ENCODE results near the gene ASAP2. TPM values are rescaled to one million over a fixed set of nuclear protein-coding genes. Genes with fewer than 3 reads are reported as not detected.

Gene ASAP2
- total RNA-seq, 1 donor from 2014 or later, result 10.1 TPM

DNA sequence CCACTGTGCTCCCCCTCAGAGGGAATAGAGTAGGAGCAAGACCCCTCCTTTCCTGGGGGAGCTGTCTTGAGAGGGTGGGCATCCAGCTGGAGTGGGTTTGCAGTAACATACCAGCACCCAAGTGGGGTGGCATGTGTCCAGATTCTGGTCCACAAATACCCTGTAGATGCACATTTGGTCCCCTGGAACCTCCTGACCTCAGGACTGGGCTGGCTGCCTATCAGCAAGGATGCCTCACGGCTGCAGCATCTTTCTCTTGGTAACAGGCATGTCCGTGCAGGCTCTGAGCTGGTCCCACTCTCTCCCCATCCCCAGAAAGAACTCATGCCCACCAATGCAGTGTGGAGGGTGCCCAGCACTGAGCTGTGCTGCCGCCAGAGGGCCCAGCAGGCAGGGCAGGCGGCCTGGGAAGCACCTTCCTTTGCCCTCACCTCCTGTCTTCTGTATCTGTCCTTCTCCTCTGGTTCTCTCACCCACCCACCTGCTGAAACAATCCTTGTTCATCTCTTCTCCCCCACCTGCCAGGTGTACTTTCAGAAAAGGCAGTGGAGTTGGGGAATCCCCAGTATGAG, 169.3 kb downstream of the ASAP2 start:
- intact Hi-C loops (cut with micrococcal nuclease), result no loop called here
- no peak for ATAC-seq
- DNase-seq, result no peak

DNA sequence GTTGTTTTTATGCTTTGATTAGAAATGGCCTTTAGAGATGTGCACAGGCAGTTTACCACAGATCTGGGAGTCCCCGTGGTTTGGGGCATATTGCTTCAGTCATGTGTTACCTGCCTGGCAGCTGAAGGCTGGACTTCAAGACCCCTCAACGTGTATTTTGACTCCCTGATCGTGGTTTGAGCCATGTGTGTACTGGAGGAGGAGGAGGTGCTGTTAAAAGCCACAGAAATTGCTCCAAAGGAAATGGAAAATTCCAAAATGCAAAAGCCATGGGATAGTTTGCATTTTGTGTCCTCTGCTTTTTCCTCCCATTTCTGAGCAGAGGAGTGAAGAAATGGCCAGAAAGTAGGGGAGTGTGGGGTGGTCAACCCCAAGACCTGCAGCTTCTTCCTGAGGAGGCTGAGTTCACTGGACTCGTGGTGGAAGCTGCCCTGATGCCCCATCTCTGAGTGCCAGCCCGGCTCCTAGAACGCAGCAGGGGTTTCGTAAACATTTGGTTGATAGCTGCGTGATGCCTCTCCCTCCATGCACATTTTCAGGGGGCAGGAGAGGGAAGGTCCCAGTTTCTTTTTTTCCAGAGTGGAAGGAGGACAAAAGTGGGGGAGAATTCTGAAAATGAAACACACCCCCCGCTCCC, 171.0 kb downstream of the ASAP2 start:
- intact Hi-C loops (cut with micrococcal nuclease), result no loop called here
- no peak for DNase-seq

DNA sequence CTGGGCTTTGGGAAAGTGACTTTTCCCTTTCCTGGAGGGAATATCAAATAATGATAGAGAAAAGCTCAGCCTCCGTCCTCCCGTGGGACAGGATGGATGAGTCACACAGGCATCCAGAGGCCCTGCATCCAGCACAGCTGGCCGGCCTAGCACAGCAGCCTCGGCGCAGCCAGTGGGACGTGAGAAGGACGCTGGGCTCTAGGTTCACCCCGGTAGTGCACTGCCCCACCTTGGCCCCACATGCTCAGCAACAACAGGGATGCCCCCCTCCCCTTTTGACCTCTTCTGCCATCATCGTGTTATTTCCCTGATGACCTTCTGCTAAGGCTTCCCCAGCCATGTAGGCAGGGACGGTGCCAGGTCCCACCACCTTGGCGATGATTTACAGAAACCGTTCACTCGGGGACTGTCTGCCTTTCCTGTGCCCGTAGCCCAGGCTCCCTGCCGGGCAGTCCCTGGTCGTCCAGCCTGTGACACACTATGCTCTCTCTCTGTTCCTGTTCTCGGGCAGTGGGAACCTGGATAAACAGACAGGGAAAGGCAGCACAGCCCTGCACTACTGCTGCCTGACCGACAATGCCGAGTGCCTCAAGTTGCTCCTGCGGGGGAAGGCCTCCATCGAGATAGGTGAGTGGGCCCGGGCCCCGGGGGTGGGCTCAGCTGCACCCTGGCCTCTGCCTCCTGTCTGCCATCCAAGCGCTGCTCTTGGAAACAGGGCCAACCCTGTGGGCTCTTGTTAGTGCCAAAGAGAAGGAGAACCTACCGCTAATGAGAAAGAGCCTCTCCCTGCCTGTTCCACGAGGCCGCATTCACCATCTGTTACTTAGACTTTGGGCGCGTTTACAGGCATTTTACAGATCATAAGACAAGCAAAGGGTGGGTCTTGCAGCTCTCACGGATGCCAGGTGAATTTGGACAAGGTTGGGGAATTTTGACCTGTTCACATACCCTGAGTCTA, 172.1 kb downstream of the ASAP2 start:
- peak; percentile 88 for DNase-seq
- ATAC-seq, result peak; percentile 88
- intact Hi-C loops (cut with micrococcal nuclease), result no loop called here

More for the DNA sequence above, 171.0 kb downstream of the ASAP2 start:
- ATAC-seq, result no peak

DNA sequence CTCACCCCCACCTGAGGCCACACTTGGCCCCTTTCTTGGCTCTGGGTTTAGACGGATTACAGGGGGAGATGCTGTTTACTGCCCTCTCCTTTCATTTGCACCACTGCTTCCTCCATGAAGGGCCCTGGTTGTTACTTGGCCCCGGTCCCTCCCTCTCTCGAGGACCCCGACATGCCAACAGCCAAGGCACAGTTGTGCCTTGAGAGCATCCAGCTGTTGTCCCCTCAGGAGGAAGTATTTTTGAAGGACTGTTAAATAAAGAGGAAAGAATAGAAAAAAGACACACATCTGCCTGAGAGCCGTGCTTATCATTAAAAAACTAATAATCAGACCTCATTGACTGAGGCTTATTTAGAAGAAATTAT, 172.8 kb downstream of the ASAP2 start:
- ATAC-seq (no peak), DNase-seq (no peak)
- intact Hi-C loops (cut with micrococcal nuclease), result no loop called here

DNA sequence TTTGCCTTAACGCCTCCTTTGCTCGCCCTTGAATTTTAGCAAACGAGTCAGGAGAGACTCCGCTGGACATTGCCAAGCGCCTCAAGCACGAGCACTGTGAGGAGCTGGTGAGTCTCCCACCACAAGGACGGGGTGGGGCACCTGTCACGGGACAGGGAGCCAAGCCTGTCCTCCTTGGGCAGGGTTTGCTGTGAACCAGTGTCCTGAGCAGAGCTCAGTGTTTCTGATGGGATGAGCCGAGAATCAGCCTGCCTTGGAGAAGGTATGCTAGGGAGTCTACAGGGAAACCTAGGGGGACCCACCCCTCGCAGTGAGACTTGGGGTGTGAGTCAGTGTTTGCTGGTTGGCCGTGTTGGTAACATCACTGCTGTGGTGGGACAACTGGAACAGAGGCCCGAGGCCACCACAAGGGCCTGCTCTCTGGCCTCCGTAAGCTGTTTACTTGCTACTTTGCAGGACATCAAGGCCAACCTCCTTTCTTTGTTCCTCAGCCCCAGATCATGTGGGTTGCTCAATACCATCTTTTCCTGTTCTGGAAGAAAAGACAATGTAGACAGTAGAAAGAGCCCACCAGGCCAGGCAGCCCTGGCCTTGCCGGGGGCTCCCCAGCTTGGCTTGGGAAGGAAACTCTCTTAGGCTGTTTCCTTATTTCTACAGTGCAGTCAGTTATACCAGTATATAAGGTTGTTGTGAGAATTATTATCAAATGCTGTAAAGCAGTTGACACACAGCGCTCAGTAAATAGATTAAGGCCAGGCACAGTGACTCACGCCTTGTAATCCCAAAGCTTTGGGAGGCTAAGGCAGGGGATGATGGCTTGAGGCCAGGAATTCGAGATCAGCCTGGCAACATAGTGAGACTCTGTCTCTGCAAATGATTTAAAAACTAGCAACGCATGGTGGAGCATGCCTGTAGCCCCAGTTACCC, 174.4 kb downstream of the ASAP2 start:
- ATAC-seq (peak; percentile 71), DNase-seq (peak; percentile 46)
- intact Hi-C loops (cut with micrococcal nuclease), result no loop called here

DNA sequence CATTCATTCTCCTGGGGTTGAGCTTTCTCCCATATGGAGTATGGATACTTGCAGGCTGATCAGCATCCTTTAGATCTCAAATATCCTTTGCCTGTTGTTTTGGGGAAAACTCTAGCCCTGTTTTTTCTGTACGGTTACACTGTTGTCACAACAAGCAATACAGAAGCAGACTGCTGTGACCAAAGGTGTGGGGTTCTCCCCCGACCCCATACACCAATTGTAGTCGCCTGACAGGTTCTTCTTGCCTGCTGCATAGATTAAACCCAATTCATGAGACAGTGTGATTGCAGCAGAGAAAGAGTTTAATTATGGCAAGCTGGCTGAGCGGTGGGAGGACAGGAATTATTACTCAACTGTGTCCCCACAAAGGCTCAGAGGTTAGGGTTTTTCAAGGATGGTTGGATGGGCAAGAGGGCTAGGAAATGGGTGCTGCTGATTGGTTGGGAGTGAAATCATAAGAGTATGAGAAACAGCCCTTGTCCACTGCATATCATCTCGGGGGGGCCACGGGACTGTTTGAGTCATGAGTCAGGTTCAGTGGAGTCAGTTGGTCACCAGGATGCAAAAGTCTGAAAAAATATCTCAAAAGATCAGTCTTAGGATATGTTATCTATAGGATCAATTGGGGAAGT, 176.1 kb downstream of the ASAP2 start:
- intact Hi-C loops (cut with micrococcal nuclease), result no loop called here
- DNase-seq (no peak), ATAC-seq (no peak)

DNA sequence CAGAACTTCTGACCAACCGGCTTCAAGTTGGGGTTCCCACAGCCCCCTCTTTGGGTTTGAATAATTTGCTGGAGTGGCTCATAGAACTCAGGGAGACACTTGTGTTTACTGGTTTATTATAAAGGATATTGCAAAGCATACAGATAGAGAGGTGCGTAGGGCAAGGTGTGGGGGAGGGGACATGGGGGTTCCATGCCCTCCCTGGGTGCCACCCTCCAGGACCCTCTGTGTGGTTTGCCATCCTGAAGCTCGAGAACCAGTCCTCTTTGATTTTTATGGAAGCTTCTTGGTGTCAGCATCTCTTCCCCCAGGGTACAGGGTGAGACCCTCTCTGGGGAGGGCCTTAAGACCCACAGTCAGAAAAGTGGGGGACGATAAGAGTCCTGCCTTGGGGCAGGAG, 177.9 kb downstream of the ASAP2 start:
- ATAC-seq (no peak), DNase-seq (no peak)
- intact Hi-C loops (cut with micrococcal nuclease), result no loop called here

DNA sequence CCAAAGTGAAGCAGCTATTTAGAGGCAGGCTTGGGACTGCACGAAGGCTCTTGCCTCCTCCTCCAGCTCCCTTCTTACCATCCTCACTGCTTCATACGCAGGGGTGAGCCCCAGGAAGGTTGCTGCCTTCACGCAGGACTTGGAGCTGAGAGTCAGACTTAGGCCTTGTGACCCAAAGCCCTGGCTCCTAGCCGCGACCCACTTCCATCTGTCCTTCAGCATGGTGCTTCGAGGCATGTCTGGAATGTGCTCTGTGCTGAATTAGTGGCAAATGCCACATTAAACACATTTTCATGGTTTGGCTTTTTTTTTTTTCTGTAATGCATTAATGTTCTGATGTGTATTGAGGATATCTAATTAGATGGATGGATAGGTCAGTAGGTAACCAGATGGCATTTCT, 179.2 kb downstream of the ASAP2 start:
- intact Hi-C loops (cut with micrococcal nuclease), result no loop called here
- DNase-seq (no peak), ATAC-seq (no peak)

DNA sequence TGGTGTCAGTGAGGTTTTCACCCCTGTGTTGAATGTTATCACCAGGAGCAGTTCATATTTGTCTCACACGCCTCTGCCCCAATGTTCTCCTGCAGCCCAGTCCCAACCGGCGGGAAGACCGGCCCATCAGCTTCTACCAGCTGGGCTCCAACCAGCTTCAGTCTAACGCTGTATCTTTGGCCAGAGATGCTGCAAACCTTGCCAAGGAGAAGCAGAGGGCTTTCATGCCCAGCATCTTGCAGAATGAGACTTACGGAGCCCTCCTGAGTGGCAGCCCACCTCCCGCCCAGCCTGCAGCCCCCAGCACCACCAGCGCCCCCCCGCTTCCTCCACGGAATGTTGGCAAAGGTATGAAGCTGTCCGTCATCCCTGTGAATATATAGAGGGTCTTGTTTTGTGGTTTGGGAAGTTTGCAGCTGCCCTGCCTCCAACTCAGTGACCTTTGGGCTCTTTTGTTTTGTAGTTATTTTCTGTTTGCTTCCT, 181.6 kb downstream of the ASAP2 start:
- intact Hi-C loops (cut with micrococcal nuclease), result no loop called here
- no peak for ATAC-seq

DNA sequence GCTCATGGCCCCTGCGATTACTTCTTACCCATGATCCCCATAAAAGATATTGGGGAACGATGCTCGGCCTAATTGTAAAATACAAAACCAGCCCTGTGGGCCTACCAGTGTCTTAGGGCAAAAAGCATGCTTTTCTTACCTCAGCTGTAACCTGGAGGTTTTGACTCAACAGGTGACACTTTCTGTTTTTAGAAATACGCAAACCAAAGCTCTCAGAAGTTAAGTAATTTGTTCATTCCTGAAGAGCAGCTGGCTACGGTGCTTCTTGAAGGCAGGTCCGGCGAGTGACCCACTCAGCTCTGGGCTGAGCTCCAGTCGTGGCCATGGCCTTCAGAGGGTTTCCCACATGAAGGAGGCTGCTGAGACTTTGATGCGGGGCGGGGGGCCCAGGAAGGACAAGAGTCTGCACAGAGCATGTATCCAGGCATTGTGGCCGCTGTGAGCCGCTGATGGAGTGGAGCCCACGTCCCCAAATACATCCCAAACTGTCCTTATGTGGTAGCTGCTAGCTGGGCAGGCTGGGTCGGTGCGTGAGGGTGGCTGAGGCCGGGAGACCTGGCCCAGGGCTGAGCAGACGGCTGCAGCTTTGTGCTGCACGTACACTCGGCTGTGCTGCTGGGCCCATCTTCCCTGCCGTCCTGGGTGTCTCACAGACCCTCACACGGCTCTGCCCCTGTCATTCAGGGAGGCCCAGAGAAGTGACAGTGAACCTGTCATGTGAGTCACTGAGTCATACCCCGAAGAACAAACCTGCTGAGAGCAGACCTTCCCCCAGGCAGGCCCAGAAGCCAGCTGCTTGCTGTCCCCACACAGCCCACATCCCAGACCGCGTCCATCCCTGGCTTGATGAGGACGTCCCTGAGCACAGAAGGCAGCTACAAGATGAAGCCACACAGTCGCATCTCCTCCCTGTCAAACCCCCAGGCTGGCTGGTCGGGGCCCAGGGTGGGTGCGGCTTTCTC, 182.6 kb downstream of the ASAP2 start:
- no peak for DNase-seq
- intact Hi-C loops (cut with micrococcal nuclease), result no loop called here
- no peak for ATAC-seq

More for the DNA sequence above, 181.6 kb downstream of the ASAP2 start:
- DNase-seq, result no peak

DNA sequence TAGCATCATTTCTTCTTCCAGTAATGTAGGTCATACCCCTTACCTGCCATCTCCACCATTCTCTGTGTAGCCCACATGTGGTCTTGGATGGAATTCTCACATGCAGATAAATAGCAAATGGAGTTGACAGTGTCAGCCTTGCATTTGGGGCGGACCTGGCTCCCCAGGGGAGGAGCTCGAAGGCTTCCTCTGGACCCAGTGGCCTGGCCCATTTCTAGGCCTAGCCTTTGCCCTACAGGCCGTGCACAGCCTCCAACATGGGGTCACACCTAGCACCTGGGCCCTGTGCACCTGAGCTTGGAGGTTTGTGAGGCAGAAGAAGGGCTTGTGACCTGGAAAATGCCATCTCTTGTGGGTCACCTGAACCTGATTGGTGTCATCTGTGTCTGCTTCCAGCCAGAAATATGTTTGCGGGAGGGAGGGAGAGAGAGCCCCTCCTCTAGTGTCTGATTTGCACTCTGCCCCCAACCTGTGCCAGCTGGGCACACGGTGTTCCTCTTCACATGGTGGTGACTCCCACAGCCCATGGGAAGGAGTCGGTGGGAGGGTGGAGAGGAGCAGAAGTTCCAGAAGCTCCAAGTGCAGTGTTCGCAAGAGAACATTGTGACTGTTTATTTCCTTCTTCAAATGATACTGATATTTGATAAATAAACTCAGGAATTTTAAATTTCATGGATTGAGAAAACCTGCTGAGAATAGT, 183.7 kb downstream of the ASAP2 start:
- ATAC-seq (no peak), DNase-seq (no peak)
- intact Hi-C loops (cut with micrococcal nuclease), result no loop called here

DNA sequence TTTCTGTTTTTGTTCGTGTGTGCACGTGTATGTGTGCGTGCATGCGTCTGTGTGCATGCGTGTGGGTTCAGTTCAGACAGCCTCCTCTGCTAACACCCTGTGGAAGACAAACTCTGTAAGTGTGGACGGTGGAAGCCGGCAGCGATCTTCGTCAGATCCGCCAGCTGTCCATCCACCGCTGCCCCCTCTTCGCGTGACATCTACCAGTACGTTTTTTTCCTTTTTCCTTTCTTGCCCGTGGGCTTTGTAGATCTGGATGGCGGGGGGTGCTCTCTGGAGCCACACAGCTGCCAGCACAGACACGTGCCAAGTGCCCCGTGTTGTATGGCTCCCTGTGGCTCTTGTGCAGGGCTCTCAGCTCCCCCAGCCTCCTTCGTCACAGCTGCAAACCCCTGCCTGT, 184.4 kb downstream of the ASAP2 start:
- DNase-seq, result no peak
- no peak for ATAC-seq
- intact Hi-C loops (cut with micrococcal nuclease), result no loop called here

DNA sequence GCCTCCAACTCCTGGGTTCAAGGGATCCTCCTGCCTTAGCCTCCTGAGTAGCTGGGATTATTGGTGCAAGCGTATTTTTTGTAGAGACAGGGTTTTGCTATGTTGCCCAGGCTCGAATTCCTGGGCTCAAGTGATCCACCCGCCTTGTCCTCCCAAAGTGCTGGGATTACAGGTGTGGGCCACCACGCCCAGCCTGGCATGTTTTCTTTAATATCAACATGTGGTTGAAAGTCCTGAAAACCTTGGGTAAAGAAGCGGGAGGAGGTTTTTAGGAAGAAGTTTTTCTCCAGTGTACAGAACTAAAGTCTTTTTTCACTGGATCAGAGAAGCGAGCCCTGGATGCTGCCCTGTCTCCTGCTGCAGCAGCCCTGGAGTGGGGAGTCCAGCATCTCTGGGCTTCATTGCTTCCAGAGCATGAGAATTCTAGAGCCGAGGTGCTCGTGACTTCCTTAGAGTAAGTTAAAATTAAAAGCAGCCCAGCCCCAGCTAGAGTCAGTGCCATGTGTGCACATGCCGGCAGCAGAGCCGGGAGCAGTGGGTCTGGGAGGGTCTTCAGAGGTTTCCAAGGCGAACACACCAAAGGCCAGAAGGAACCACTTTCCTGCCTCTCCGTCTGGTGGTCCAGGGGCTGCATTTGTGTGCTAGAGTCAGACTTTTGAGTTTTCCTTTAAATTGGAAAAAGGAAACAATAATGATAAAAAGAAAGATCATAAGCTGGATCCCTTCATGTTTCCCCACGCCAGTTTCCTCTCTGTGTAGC, 185.5 kb downstream of the ASAP2 start:
- intact Hi-C loops (cut with micrococcal nuclease), result no loop called here
- ATAC-seq, result no peak
- no peak for DNase-seq

DNA sequence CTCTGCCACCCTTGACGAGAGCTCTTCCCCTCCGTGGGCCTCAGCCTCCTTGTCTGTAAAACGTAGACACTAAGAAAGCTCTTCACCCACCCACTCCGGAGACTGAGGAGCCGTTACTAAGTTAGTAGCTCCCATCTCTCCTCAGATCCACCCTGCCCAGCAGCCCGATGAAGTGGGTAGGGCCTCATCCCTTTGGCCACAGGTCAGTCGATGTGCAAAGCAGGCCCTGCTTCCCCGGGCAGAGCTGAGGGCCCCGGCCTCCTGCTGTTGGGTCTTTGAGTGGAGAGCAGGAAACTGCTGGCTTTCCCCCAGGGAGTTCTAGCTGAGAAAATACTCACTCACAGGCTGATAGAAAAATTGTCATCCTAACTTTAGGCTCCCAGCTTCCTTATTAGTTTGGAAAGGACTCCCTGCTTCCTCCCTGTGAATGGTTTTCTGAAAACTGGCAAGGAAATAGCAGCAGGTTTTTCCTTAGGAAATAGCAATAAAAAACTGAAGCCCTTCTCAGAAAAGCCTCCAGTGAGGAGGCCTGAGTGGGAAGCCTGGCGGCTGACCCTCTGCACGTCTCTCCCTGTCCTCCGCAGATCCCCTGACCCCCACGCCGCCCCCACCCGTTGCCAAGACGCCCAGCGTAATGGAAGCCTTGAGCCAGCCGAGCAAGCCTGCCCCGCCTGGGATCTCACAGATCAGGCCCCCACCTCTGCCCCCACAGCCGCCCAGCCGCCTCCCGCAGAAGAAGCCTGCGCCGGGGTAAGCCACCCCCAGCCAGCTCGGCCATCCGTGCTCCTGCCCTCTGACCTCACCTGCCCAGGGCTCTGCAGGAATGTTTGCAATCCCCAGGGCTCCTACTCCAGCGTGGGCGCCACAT, 186.5 kb downstream of the ASAP2 start:
- intact Hi-C loops (cut with micrococcal nuclease), result no loop called here
- peak; percentile 67 for ATAC-seq
- peak; percentile 55 for DNase-seq

DNA sequence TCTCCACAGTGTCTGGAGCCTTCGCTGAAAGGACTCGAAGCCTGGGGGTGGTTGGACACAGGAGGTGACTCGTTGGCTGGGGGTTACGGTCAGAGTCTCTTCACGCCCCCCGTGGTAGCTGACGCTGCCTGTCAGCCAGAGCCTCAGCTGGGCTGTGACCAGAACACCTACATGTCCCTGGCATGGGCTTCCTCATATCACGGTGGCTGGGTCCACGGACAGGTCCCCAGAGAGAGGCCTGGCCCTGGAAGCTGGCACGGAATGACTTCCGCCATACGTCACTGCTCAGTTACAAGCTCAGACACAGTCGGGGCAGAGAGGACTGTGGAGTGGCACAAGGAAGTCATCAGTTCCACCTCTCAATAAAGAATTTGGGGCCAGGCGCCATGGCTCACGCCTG, 188.2 kb downstream of the ASAP2 start:
- intact Hi-C loops (cut with micrococcal nuclease), result no loop called here
- DNase-seq, result no peak
- no peak for ATAC-seq
